Activated CD8-positive, alpha-beta memory T cell treated with anti-CD3 and anti-CD28 coated beads, Interleukin-2, amount 50 U/mL, for 24 hours (primary cell): ENCODE results near the gene RIT2.

Source experiments
- DNase-seq: peaks from one replicate; pipeline ENCODE4 v3.0.0-alpha.2; 2020; ENCODE audit errors: extremely low read depth

RIT2 gene

DNA sequence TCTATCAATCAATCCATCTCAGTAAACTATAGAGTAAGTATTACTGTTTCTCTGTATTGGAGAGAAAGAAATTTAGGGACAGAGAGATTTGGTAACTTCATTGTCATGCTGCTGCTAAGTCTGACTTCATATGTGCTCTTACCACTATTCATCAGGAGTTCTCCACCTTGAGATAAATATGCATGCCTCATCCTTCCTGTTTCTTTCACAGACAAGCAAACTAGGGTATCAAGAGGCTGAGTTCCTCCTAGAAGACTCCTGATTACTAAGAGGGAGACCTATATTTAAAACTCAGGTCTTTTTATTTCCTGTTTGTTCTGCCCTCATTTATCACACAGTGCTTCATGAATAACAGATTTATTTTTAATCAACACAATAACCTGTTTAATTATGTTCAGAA lies 34.1 kb downstream of the RIT2 start:
- no peak for DNase-seq

DNA sequence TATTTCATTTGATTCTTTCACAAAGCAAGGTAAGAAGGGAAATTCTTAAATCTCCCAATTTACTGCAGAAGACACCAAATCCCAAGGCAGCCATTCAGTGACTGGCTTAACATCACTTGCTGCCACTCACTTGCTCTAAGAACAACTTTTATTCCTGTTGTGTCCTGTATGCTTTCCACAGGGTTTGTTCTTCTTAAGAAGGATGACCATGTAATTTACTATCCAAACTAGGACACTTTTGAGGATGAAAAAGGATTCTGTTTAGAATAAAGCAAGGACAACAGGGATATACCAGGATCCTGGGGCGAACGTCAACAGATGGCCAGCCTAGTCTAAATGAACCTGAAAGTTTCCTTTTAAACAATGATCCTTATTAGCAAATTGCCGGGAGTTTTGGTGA lies 34.8 kb downstream of the RIT2 start:
- no peak for DNase-seq

- no peak for DNase-seq
Measured at GRCh38 chr18:43079422-43079821, 36.1 kb downstream of the RIT2 start.

- DNase-seq, result no peak
Measured at GRCh38 chr18:43078478-43079092, 36.9 kb downstream of the RIT2 start.

- no peak for DNase-seq
Measured at GRCh38 chr18:43077510-43078308, 37.8 kb downstream of the RIT2 start.

DNA sequence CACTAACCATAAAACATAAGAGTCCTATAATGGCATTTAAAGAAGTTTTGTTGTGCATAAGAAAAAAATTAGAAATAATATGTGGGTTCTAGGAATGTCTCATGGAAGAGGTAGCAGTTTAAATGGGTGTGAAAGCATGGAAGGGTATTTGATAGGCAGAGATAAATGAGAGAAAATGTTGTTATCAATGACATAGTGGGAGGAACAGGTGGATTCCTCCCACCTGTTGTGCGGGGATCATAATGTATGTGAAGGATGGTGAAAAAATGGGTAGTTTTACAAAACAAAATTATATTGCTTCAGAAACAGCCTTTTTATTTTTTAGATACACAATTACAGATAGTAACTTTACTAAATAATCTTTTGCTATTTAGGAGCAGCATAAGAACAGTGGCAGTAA lies 41.7 kb downstream of the RIT2 start:
- no peak for DNase-seq

- DNase-seq, result no peak
Measured at GRCh38 chr18:43068781-43069180, 46.7 kb downstream of the RIT2 start.

- no peak for DNase-seq
Measured at GRCh38 chr18:43067570-43067969, 47.9 kb downstream of the RIT2 start.

DNA sequence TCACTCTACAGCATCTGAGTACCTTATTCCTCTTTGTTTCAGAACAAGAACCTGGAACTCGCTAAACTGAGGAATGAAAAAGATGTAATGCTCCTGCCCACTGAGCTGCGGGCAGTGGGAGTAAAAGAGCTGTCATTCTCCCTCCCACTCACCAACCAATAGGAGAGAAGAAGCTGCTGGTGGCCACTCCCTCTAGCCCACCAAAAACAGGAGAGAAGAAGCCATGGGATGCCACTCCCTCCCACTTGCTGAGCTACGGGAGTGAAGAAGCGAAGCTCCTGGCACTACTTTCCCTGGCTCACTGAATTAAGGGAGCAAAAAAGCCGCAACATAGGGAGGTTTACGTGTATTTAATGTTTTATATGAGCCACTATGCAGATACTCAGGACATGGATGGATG lies 53.7 kb downstream of the RIT2 start:
- no peak for DNase-seq

DNA sequence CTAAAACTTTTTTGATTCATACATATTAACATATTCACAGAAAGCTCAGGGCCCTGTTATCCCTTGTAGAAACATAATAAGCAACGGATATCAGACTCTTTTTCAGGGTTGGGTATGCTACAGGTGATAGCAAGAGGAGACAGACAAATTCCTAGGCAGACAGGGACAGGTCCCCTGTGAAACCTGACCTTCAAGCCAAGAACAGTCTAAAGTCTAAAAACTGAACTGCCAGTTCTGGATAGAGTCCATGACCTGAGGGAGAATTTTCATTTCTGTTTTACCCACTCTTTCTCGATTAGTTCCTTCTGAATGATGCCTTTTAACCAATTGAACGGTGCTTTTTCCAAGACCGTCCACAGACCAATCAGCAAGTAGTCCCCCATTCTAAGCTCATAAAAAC lies 54.2 kb downstream of the RIT2 start:
- no peak for DNase-seq

- DNase-seq, result no peak
Measured at GRCh38 chr18:43060020-43060419, 55.5 kb downstream of the RIT2 start.

- no peak for DNase-seq
Measured at GRCh38 chr18:43054815-43055519, 60.5 kb downstream of the RIT2 start.

DNA sequence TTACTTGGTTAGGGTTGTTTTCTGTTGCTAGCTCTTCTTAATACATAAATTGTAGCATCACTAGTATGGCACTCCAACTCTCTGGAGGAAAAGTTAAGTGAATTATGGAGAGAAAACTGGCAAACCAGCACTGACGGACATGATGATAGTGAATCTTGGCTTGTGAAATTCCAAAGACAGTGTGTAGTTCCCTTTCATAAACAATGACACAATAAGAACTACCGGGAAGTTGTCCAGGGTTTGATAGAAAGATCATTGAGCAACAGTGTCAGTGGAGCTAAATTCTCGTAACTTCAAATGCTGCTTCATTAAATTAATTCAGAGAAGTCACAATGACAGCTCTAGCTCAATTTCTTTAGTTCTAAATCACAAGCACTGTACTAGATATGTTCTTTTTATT lies 66.5 kb downstream of the RIT2 start:
- no peak for DNase-seq

- no peak for DNase-seq
Measured at GRCh38 chr18:43046322-43046721, 69.2 kb downstream of the RIT2 start.

- no peak for DNase-seq
Measured at GRCh38 chr18:43043626-43044025, 71.9 kb downstream of the RIT2 start.

- no peak for DNase-seq
Measured at GRCh38 chr18:43040281-43040680, 75.2 kb downstream of the RIT2 start.

- no peak for DNase-seq
Measured at GRCh38 chr18:43034683-43035500, 80.6 kb downstream of the RIT2 start.

DNA sequence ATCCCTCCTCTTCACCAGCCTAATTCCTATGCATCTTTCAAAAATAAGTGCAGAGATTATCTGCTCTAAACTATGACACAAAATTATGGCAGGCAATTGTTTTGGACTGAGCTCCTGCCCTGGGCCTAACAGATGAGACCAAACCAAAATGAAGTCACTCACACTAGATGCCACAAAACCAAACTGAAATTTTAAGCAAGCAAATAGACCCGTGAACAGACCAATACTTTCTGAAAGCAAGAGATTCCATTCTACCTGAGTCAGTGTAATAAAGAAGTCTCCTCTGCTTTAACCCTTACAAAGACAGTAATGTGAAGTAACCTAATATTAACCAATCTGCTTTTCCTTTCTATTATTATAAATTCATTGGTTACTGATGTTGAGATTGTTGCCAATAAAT lies 84.3 kb downstream of the RIT2 start:
- DNase-seq, result no peak

DNA sequence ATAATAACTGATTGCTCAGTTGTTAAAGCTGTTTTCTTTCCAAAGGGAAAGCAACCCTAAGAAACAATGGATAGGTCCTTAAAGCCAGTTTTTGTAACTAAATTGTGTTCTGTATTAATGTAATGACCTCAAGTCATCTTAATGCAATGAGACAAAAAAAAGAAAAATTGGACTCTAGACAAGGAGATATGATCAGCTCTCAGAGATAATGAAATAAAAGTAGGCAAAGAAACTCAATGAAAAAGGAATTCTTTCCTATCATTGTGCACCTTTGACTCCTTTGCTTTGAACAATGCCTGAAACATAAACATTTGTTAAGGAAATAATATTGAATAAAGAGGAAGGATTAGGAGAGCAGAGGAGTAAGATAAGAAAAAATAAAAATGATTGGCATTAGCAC lies 86.1 kb downstream of the RIT2 start:
- DNase-seq, result no peak

DNA sequence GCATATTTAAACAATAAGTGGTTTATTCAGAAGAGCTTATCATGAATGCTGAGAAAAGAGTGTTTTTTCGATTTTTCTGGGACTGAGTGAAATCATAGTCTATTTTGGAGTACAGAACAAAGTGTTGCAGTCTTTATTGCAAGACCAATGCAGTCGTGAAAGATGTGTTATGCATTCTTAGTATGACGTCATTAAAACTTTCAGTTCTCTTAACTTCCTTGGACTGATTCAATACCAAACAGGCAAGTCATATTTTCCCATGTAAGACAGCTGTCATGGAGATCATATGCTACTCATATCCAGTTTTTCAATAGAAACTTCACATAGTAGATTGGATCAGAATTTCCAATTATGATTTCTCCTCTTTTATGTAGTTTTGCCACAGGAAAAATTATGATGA lies 92.6 kb downstream of the RIT2 start:
- DNase-seq, result no peak

DNA sequence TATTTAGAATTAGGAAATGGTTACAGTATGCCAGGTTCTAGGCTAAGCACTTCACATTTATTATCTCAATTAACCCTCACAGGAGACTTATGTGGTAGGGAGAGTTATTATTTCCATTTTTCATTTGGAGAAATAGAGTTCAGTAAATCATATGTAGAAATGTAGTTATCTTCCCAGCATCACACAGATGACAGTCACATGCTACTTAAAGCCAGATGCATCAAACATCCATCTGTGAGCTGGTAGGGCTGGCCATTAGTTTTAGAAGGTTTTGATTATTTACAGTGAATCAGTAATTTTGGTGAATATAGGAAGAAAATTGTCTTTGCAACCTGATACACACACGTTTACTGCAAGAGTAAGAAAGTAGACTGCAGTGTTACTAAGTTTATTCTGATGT lies 97.9 kb downstream of the RIT2 start:
- DNase-seq, result no peak

GRCh38 chr18:43013486-43013885 lies 102.0 kb downstream of the RIT2 start:
- DNase-seq, result no peak
